Left ventricle myocardium inferior (tissue), 1 donor: ENCODE data around the gene CCK. TPM values are rescaled to one million over a fixed set of nuclear protein-coding genes. Genes with fewer than 3 reads are reported as not detected.
"Not testable (repeated sequence)": the region's sequence is repeated elsewhere in the genome, so short reads cannot be mapped to it uniquely, and the experiment has no call there.

Experiments
- DNase-seq: peaks from one replicate; pipeline ENCODE4 v3.0.0-alpha.2; 2020
- H3K27ac ChIP-seq: fragments of 200-600 bp; replicated peaks from 2 replicates; pipeline ENCODE4 v1.8.0; 2021
- H3K27me3 ChIP-seq: fragments of 200-600 bp; 2 replicates; pipeline ENCODE4 v1.8.0; 2021; ENCODE audit warnings: low read depth
- H3K36me3 ChIP-seq: fragments of 200-600 bp; 2 replicates; pipeline ENCODE4 v1.8.0; 2021
- H3K4me1 ChIP-seq: fragments of 200-600 bp; 2 replicates; pipeline ENCODE4 v1.8.0; 2021
- H3K4me3 ChIP-seq: fragments of 200-600 bp; 2 replicates; pipeline ENCODE4 v1.8.0; 2021; ENCODE audit warnings: mild to moderate bottlenecking, moderate library complexity
- H3K9me3 ChIP-seq: fragments of 200-600 bp; replicated peaks from 2 replicates; pipeline ENCODE4 v1.8.0; 2021
- CTCF ChIP-seq: fragments of 200-600 bp; IDR thresholded peaks from 2 replicates; pipeline ENCODE4 v1.8.0; 2021; ENCODE audit warnings: antibody characterized with exemption, mild to moderate bottlenecking, borderline replicate concordance
- intact Hi-C: fragments of 100-400 bp; cut with micrococcal nuclease; formaldehyde crosslinking; loops from one replicate; pipeline ENCODE4 v1.11.0; 2022
- total RNA-seq: library from RNA; stranded (reverse); fragmentation: NEBNext Ultra II Directional; extraction: Animal tissue kit (Norgen Biotek cat#: 25700); gene quantifications from one replicate; pipeline ENCODE4 v1.2.1, GENCODE V29; 2021
- donor health status: DM: no; HTN: yes; CAD: no; lungs with severe emphysema.

The CCK gene
- total RNA-seq, 1 donor from 2014 or later = not detected

- no peaks in the 10 kb centered on the region for H3K36me3 ChIP-seq
- intact Hi-C loops = no loop called here
- no peak for TF ChIP-seq CTCF
- H3K9me3 ChIP-seq = peaks cover 4% of the 10 kb centered on the region
- DNase-seq = no peak
- H3K27ac ChIP-seq = no peak overlapping the region
- H3K4me3 ChIP-seq = no peak overlapping the region
- H3K27me3 ChIP-seq = peaks cover 53% of the 10 kb centered on the region
- H3K4me1 ChIP-seq = no peaks in the 10 kb centered on the region
These were observed 25.2 kb upstream of the CCK start for GRCh38 chr3:42290966-42291714.

GRCh38 chr3:42289026-42289425 lies 23.0 kb upstream of the CCK start:
- DNase-seq = no peak
- TF ChIP-seq CTCF = no peak
- H3K36me3 ChIP-seq = no peaks in the 10 kb centered on the region
- H3K27me3 ChIP-seq = peaks cover 35% of the 10 kb centered on the region
- intact Hi-C loops = no loop called here
- H3K4me1 ChIP-seq = no peaks in the 10 kb centered on the region
- no peaks in the 10 kb centered on the region for H3K9me3 ChIP-seq
- H3K27ac ChIP-seq = no peak overlapping the region
- no peak overlapping the region for H3K4me3 ChIP-seq

GRCh38 chr3:42288385-42288784 lies 22.4 kb upstream of the CCK start:
- H3K4me1 ChIP-seq = no peaks in the 10 kb centered on the region
- peaks cover under 1% of the 10 kb centered on the region for H3K9me3 ChIP-seq
- H3K27ac ChIP-seq = no peak overlapping the region
- TF ChIP-seq CTCF = no peak
- H3K36me3 ChIP-seq = no peaks in the 10 kb centered on the region
- H3K4me3 ChIP-seq = no peak overlapping the region
- H3K27me3 ChIP-seq = peaks cover 31% of the 10 kb centered on the region
- DNase-seq = no peak
- intact Hi-C loops = no loop called here

- DNase-seq, H3K9me3 ChIP-seq, H3K4me1 ChIP-seq, H3K4me3 ChIP-seq, intact Hi-C loops, H3K27ac ChIP-seq, H3K36me3 ChIP-seq: not testable (repeated sequence)
- H3K27me3 ChIP-seq = peaks cover 28% of the 10 kb centered on the region
These were observed 21.4 kb upstream of the CCK start for GRCh38 chr3:42287423-42287822.

GRCh38 chr3:42277676-42278075 lies 11.7 kb upstream of the CCK start:
- H3K4me3 ChIP-seq = no peak overlapping the region
- DNase-seq = no peak
- no peaks in the 10 kb centered on the region for H3K36me3 ChIP-seq
- H3K27me3 ChIP-seq = peaks cover 5% of the 10 kb centered on the region
- no peak for TF ChIP-seq CTCF
- intact Hi-C loops = no loop called here
- H3K27ac ChIP-seq = no peak overlapping the region
- peaks cover 8% of the 10 kb centered on the region for H3K9me3 ChIP-seq
- no peaks in the 10 kb centered on the region for H3K4me1 ChIP-seq
